ENCODE results near the gene HMGXB3.

HMGXB3 gene

GRCh38 chr5:150054569-150054968 is 54.0 kb downstream of the HMGXB3 start:
- no peak for DNase-seq

GRCh38 chr5:150055326-150056074 is 55.0 kb downstream of the HMGXB3 start:
- DNase-seq, result no peak

- DNase-seq, result no peak
Observed at GRCh38 chr5:150056075-150056443, 55.5 kb downstream of the HMGXB3 start.

GRCh38 chr5:150057052-150057451 is 56.5 kb downstream of the HMGXB3 start:
- no peak for DNase-seq

- no peak for DNase-seq
Observed at GRCh38 chr5:150057511-150057910, 57.0 kb downstream of the HMGXB3 start.

GRCh38 chr5:150057996-150058395 is 57.5 kb downstream of the HMGXB3 start:
- no peak for DNase-seq

- DNase-seq, result no peak
Observed at GRCh38 chr5:150058480-150059126, 58.1 kb downstream of the HMGXB3 start.

- no peak for DNase-seq
Observed at GRCh38 chr5:150059623-150060022, 59.1 kb downstream of the HMGXB3 start.

- DNase-seq, result no peak
Observed at GRCh38 chr5:150060471-150060870, 59.9 kb downstream of the HMGXB3 start.

GRCh38 chr5:150061538-150061995 is 61.0 kb downstream of the HMGXB3 start:
- no peak for DNase-seq

GRCh38 chr5:150062216-150062922 is 61.8 kb downstream of the HMGXB3 start:
- no peak for DNase-seq

- no peak for DNase-seq
Observed at GRCh38 chr5:150063638-150064037, 63.1 kb downstream of the HMGXB3 start.

GRCh38 chr5:150064681-150065220 is 64.2 kb downstream of the HMGXB3 start:
- no peak for DNase-seq

- no peak for DNase-seq
Observed at GRCh38 chr5:150065346-150065745, 64.8 kb downstream of the HMGXB3 start.

GRCh38 chr5:150065886-150066285 is 65.3 kb downstream of the HMGXB3 start:
- DNase-seq, result no peak

GRCh38 chr5:150066436-150066835 is 65.9 kb downstream of the HMGXB3 start:
- DNase-seq, result no peak

GRCh38 chr5:150066901-150067396 is 66.4 kb downstream of the HMGXB3 start:
- peak; percentile 18 for DNase-seq

- DNase-seq, result no peak
Observed at GRCh38 chr5:150067405-150067960, 66.9 kb downstream of the HMGXB3 start.

GRCh38 chr5:150068071-150068470 is 67.5 kb downstream of the HMGXB3 start:
- DNase-seq, result no peak

GRCh38 chr5:150068472-150068871 is 67.9 kb downstream of the HMGXB3 start:
- DNase-seq, result no peak

GRCh38 chr5:150068961-150069645 is 68.6 kb downstream of the HMGXB3 start:
- DNase-seq, result no peak

Measured in amniotic stem cell (primary cell).